ENCODE results near the gene GSDME.

DNA sequence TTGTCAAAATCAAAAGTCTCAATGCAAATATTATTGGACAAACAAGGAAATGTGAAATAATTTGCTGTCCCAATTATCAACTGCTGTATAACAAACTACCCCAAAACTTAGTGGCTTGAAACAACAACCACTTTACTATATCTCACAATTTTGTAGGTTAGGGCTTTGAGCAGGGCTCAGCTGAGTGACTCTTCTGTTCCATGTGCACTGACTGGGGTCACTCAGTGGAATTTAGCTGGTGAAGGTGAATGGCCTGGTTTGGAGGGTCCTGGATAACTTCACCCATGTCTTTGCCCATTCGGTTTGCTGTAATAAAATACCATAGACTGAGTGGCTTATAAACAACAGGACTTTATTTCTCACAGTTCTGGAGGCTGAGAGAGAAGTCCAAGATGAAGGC, 3.7 kb upstream of the GSDME start:
- TF ChIP-seq, protein P1, sequence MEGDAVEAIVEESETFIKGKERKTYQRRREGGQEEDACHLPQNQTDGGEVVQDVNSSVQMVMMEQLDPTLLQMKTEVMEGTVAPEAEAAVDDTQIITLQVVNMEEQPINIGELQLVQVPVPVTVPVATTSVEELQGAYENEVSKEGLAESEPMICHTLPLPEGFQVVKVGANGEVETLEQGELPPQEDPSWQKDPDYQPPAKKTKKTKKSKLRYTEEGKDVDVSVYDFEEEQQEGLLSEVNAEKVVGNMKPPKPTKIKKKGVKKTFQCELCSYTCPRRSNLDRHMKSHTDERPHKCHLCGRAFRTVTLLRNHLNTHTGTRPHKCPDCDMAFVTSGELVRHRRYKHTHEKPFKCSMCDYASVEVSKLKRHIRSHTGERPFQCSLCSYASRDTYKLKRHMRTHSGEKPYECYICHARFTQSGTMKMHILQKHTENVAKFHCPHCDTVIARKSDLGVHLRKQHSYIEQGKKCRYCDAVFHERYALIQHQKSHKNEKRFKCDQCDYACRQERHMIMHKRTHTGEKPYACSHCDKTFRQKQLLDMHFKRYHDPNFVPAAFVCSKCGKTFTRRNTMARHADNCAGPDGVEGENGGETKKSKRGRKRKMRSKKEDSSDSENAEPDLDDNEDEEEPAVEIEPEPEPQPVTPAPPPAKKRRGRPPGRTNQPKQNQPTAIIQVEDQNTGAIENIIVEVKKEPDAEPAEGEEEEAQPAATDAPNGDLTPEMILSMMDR (IDR thresholded peaks at IDR 0.05), result no peak
- no peak for TF ChIP-seq POLR2A (IDR thresholded peaks at IDR 0.05)
